Heart right ventricle (tissue), 16 donors: Measurements from ENCODE around the gene LAMTOR1. TPM values are rescaled to one million over a fixed set of nuclear protein-coding genes. Genes with fewer than 3 reads are reported as not detected.
A peak's percentile ranks its signal among the peaks of the same experiment; 100 is the strongest.
"Not testable (repeated sequence)": the region's sequence is repeated elsewhere in the genome, so short reads cannot be mapped to it uniquely, and the experiment has no call there.

Experiments
- ATAC-seq, 8 donors: fragments of 200-7000 bp; cut with Tn5 transposase; one replicate each; pipeline ENCODE4 v1.9.1; 2020; ENCODE audit warnings: mild to moderate bottlenecking in 8 of 8, moderate library complexity in 8 of 8, moderate number of reproducible peaks in 1 of 8
- DNase-seq, 2 donors: peaks; one replicate each; pipeline ENCODE4 v3.0.0-alpha.2; 2020
- H3K27ac ChIP-seq, 10 donors: fragments of 200-600 bp; sonication (generic) in 2 of 10; one replicate each; pipeline versions ENCODE4 v1.5.0 to v1.8.0; 2020 to 2022; ENCODE audit warnings: mild to moderate bottlenecking in 3 of 10
- H3K27me3 ChIP-seq, 7 donors: fragments of 200-600 bp; one replicate each; pipeline ENCODE4 v1.8.0; 2021 to 2022; ENCODE audit warnings: mild to moderate bottlenecking in 2 of 7
- H3K36me3 ChIP-seq, 9 donors: fragments of 200-600 bp; sonication (generic) in 1 of 9; one replicate each; pipeline versions ENCODE4 v1.5.0 to v1.8.0; 2020 to 2022; ENCODE audit warnings: mild to moderate bottlenecking in 2 of 9
- H3K4me1 ChIP-seq, 9 donors: fragments of 200-600 bp; sonication (generic) in 1 of 9; one replicate each; pipeline versions ENCODE4 v1.5.0 to v1.8.0; 2020 to 2022; ENCODE audit warnings: mild to moderate bottlenecking in 4 of 9
- H3K4me3 ChIP-seq, 10 donors: fragments of 200-600 bp; sonication (generic) in 2 of 10; one replicate each; pipeline versions ENCODE4 v1.5.0 to v1.8.0; 2020 to 2022; ENCODE audit warnings: mild to moderate bottlenecking in 7 of 10, moderate library complexity in 2 of 10
- H3K9me3 ChIP-seq, 11 donors: fragments of 200-600 bp in 10 of 11; sonication (generic) in 2 of 11; one replicate each; pipeline versions ENCODE4 v1.5.0 to v1.8.0; 2013 to 2022; ENCODE audit warnings: mild to moderate bottlenecking in 2 of 11, control low read depth in 1 of 11, moderate library complexity in 1 of 11
- CTCF ChIP-seq, 9 donors: fragments of 200-600 bp; sonication (generic) in 2 of 9; IDR thresholded peaks; one replicate each; pipeline versions ENCODE4 v1.5.0 to v1.8.0; 2021 to 2022; ENCODE audit warnings: antibody characterized with exemption in 9 of 9, mild to moderate bottlenecking in 5 of 9, moderate library complexity in 1 of 9
- WGBS, 2 donors: extraction: QIAGEN DNeasy Blood & Tissue Kit; methylation state at CpG; one replicate each; pipeline ENCODE4 v1.1.7; 2013; ENCODE audit warnings: inconsistent platforms in 1 of 2; 5-methylcytosine and 5-hydroxymethylcytosine counted together
- intact Hi-C, 10 donors: fragments of 100-400 bp; cut with DNase I; formaldehyde crosslinking; loops; one replicate each; pipeline versions ENCODE4 v1.11.1 to v1.14.2; 2022
- polyA plus RNA-seq, 2 donors: library from polyadenylated mRNA; stranded (reverse); fragments of 200-250 nt; gene quantifications; one replicate each; pipeline ENCODE4 v1.2.3, GENCODE V29; 2013
- total RNA-seq, 10 donors: library from RNA; stranded (reverse); fragmentation: NEBNext Ultra II Directional in 3 of 10; extraction: Animal tissue kit (Norgen Biotek cat#: 25700) in 3 of 10; gene quantifications; one replicate each; pipeline versions ENCODE4 v1.2.1 to v1.2.4, GENCODE V29; 2021 to 2023
- donor health status: Arrhythmogenic right ventricular cardiomyopathy.
- donor health status: ischemic (EF 13 %, LVEDD 7.1; RV severe dilation, severe dysfunction).
- donor health status: healthy with polysubstance abuse.
- donor health status: DM: no; HTN: yes; CAD: no.
- donor health status: DM: no; HTN: no; CAD: no.
- donor health status: ischemic (EF 25% LVEDD 6.9; RV normal size, moderate dysfunction).
- donor health status: ischemic (EF 25% LVEDD 5.7; RV mildly dilated, moderate dysfunction).
- donor health status: healthy.
- donor health status: DM: yes; HTN: yes; CAD: no.
- donor health status: Ischemic cardiomyopathy.
- donor health status: ischemic (EF 35%, LVEDD 5.7; RV mildly dilated, moderate dysfunction).
- donor health status: nonischemic (EF 11% LVEDD 7.7; RV severe dilation, severe dysfunction).
- donor health status: DM: yes; HTN: yes; CAD: no.
- donor health status: PGD.
- donor health status: ischemic (EF 29% LVEDD 5.4; RV normal size, mild dysfunction).
- donor health status: nonischemic (EF 23%, LVEDD 6.1; RV moderate dilation, normal function).

Gene LAMTOR1
- total and polyA plus RNA-seq, 12 donors, result 58.3 to 158 (median 81.8) TPM

- peaks cover 0 to 25% (median 0%) of the 10 kb centered on the region in 9 donors for H3K4me1 ChIP-seq
- no peak for TF ChIP-seq CTCF (IDR thresholded peaks at IDR 0.05)
- DNase-seq (no peak), ATAC-seq (no peak)
- 91 to 95% methylated on average over 11 of the region's 11 CpGs for WGBS, 2 donors
- H3K27ac ChIP-seq, result no peak overlapping the region
- intact Hi-C loops, result no loop called here
- no peak overlapping the region for H3K4me3 ChIP-seq
- no peaks in the 10 kb centered on the region for H3K27me3 ChIP-seq
- H3K9me3 ChIP-seq, result no peaks in the 10 kb centered on the region
- H3K36me3 ChIP-seq, result no peaks in the 10 kb centered on the region
Measured at GRCh38 chr11:72139500-72139899, 36.4 kb upstream of the LAMTOR1 start.

- Histone ChIP-seq H3K4me1 (peaks cover 0 to 22% (median 0%) of the 10 kb centered on the region in 9 donors), H3K27ac (no peak overlapping the region), H3K9me3 (no peaks in the 10 kb centered on the region), H3K36me3 (no peaks in the 10 kb centered on the region), H3K27me3 (no peaks in the 10 kb centered on the region), H3K4me3 (no peak overlapping the region)
- intact Hi-C loops, result no loop called here
- TF ChIP-seq CTCF (IDR thresholded peaks at IDR 0.05), result no peak
- 85 to 88% methylated on average over 11 to 12 of the region's 12 CpGs for WGBS, 2 donors
- no peak for DNase-seq
- no peak for ATAC-seq
Measured at GRCh38 chr11:72138821-72139390, 35.8 kb upstream of the LAMTOR1 start.

- no peak for TF ChIP-seq CTCF (IDR thresholded peaks at IDR 0.05)
- Histone ChIP-seq H3K27ac (peak overlapping the region in 1 of 10 donors; percentile 84), H3K27me3 (no peaks in the 10 kb centered on the region), H3K36me3 (no peaks in the 10 kb centered on the region), H3K9me3 (no peaks in the 10 kb centered on the region), H3K4me3 (peak overlapping the region in 1 of 10 donors; percentile 36), H3K4me1 (peaks cover 0 to 29% (median 0%) of the 10 kb centered on the region in 9 donors)
- DNase-seq, result no peak
- intact Hi-C loops, result no loop called here
- WGBS, 2 donors, result 72 to 93% methylated on average over 4 of the region's 4 CpGs
- ATAC-seq, result no peak
Measured at GRCh38 chr11:72136684-72137262, 33.7 kb upstream of the LAMTOR1 start.

- Histone ChIP-seq H3K36me3 (no peaks in the 10 kb centered on the region), H3K27ac (peak overlapping the region in 1 of 10 donors; percentile 84), H3K9me3 (no peaks in the 10 kb centered on the region), H3K4me3 (peak overlapping the region in 1 of 10 donors; percentile 36), H3K4me1 (peaks cover 0 to 25% (median 0%) of the 10 kb centered on the region in 9 donors), H3K27me3 (peaks cover 0 to 3% (median 0%) of the 10 kb centered on the region in 7 donors)
- 86 to 91% methylated on average over 14 of the region's 14 CpGs for WGBS, 2 donors
- ATAC-seq (peak in 1 of 8 donors; percentile 22), DNase-seq (no peak)
- intact Hi-C loops, result no loop called here
- no peak for TF ChIP-seq CTCF (IDR thresholded peaks at IDR 0.05)
Measured at GRCh38 chr11:72135891-72136683, 33.0 kb upstream of the LAMTOR1 start.

GRCh38 chr11:72135473-72135872 lies 32.4 kb upstream of the LAMTOR1 start, which contains the start of gene FOLR3:
Gene FOLR3 (plus strand): TSS chr11:72135725. CDS start chr11:72135953, 228 bp downstream.
- H3K9me3 ChIP-seq, DNase-seq, H3K36me3 ChIP-seq, H3K27me3 ChIP-seq, intact Hi-C loops: not testable (repeated sequence)
- 83 to 89% methylated on average over 4 of the region's 4 CpGs for WGBS, 2 donors
- H3K4me1 ChIP-seq, result peaks cover 0 to 25% (median 0%) of the 10 kb centered on the region in 9 donors
- ATAC-seq, result peak in 2 of 8 donors; percentile 46 to 59
- H3K4me3 ChIP-seq, result peak within 1 kb of the TSS in 1 of 10 donors; percentile 36
- H3K27ac ChIP-seq, result peak within 1 kb of the TSS in 1 of 10 donors; percentile 84
